BE2C (cell line): ENCODE measurements around the gene FOXK2.
"Not testable (repeated sequence)": the region's sequence is repeated elsewhere in the genome, so short reads cannot be mapped to it uniquely, and the experiment has no call there.

ENCODE experiments used
- DNase-seq: peaks from one replicate; pipeline ENCODE4 v3.0.0-alpha.2; 2020
- H3K27me3 ChIP-seq: fragments of 250-450 bp; sonication (Bioruptor Pico); 2 replicates; pipeline ENCODE4 v1.5.1; 2020; ENCODE audit warnings: mild to moderate bottlenecking
- H3K36me3 ChIP-seq: fragments of 250-450 bp; sonication (Bioruptor Pico); 2 replicates; pipeline ENCODE4 v1.5.1; 2020; ENCODE audit warnings: mild to moderate bottlenecking
- H3K4me1 ChIP-seq: fragments of 250-450 bp; sonication (Bioruptor Pico); 2 replicates; pipeline ENCODE4 v1.5.1; 2020
- H3K4me3 ChIP-seq: 2 replicates; pipeline ENCODE4 v1.5.1; 2011; ENCODE audit warnings: low read depth, low read length
- H3K9me3 ChIP-seq: fragments of 250-450 bp; sonication (Bioruptor Pico); 2 replicates; pipeline ENCODE4 v1.5.1; 2020
- CTCF ChIP-seq: IDR thresholded peaks from 2 replicates; pipeline ENCODE4 v1.5.1; 2012; ENCODE audit warnings: mild to moderate bottlenecking, low read depth, low read length

The FOXK2 gene

GRCh38 chr17:82561429-82562035, 42.0 kb downstream of the FOXK2 start:
- H3K36me3 ChIP-seq = peaks cover 29% of the 10 kb centered on the region

GRCh38 chr17:82562718-82563220, 43.2 kb downstream of the FOXK2 start:
- H3K9me3 ChIP-seq, DNase-seq, H3K4me3 ChIP-seq, H3K27me3 ChIP-seq, H3K4me1 ChIP-seq: not testable (repeated sequence)
- peaks cover 38% of the 10 kb centered on the region for H3K36me3 ChIP-seq

More at GRCh38 chr17:82561429-82562035, 42.0 kb downstream of the FOXK2 start:
- no peaks in the 10 kb centered on the region for H3K9me3 ChIP-seq
- peaks cover 5% of the 10 kb centered on the region for H3K4me1 ChIP-seq
- no peak for TF ChIP-seq CTCF
- no peak for DNase-seq
- H3K27me3 ChIP-seq = no peaks in the 10 kb centered on the region
- no peak overlapping the region for H3K4me3 ChIP-seq

GRCh38 chr17:82563318-82563717, 43.8 kb downstream of the FOXK2 start:
- no peak for TF ChIP-seq CTCF
- Histone ChIP-seq H3K4me3 (no peak overlapping the region), H3K9me3 (no peaks in the 10 kb centered on the region), H3K4me1 (peaks cover 5% of the 10 kb centered on the region), H3K27me3 (no peaks in the 10 kb centered on the region), H3K36me3 (peaks cover 41% of the 10 kb centered on the region)
- no peak for DNase-seq

GRCh38 chr17:82563745-82564144, 44.2 kb downstream of the FOXK2 start:
- H3K27me3 ChIP-seq, H3K4me3 ChIP-seq, H3K4me1 ChIP-seq, H3K9me3 ChIP-seq, DNase-seq: not testable (repeated sequence)
- peaks cover 45% of the 10 kb centered on the region for H3K36me3 ChIP-seq

- peaks cover 3% of the 10 kb centered on the region for H3K4me1 ChIP-seq
- H3K36me3 ChIP-seq = peaks cover 50% of the 10 kb centered on the region
- no peak for DNase-seq
Measured at GRCh38 chr17:82564241-82564640, 44.7 kb downstream of the FOXK2 start.

GRCh38 chr17:82565551-82565950, 46.0 kb downstream of the FOXK2 start:
- Histone ChIP-seq H3K27me3 (no peaks in the 10 kb centered on the region), H3K4me3 (no peak overlapping the region), H3K9me3 (no peaks in the 10 kb centered on the region), H3K4me1 (no peaks in the 10 kb centered on the region), H3K36me3 (peaks cover 57% of the 10 kb centered on the region)
- TF ChIP-seq CTCF = no peak
- no peak for DNase-seq

More at GRCh38 chr17:82564241-82564640, 44.7 kb downstream of the FOXK2 start:
- H3K9me3 ChIP-seq = no peaks in the 10 kb centered on the region
- H3K4me3 ChIP-seq = no peak overlapping the region
- TF ChIP-seq CTCF = no peak
- H3K27me3 ChIP-seq = no peaks in the 10 kb centered on the region

GRCh38 chr17:82566129-82566960, 46.8 kb downstream of the FOXK2 start:
- TF ChIP-seq CTCF = no peak
- Histone ChIP-seq H3K36me3 (peaks cover 65% of the 10 kb centered on the region), H3K4me3 (no peak overlapping the region), H3K9me3 (no peaks in the 10 kb centered on the region), H3K4me1 (no peaks in the 10 kb centered on the region), H3K27me3 (no peaks in the 10 kb centered on the region)
- no peak for DNase-seq
